ENCODE data around the gene UTP18. TPM values are rescaled to one million over a fixed set of nuclear protein-coding genes. Genes with fewer than 3 reads are reported as not detected.
"Not testable (repeated sequence)": the region's sequence is repeated elsewhere in the genome, so short reads cannot be mapped to it uniquely, and the experiment has no call there.

UTP18 gene
- total RNA-seq, 2 experiments from 2014 or later = 61.9 to 67.9 TPM

- peaks cover 19% of the 10 kb centered on the region for H3K4me1 Mint-ChIP-seq (ENCODE audit: low read depth)
- H3K9me3 Mint-ChIP-seq = no peaks in the 10 kb centered on the region
- ChIA-PET POLR2A (no interaction called here), CTCF (no interaction called here)
- H3K27ac Mint-ChIP-seq = no peak overlapping the region
- H3K27me3 Mint-ChIP-seq = no peaks in the 10 kb centered on the region
- H3K4me3 Mint-ChIP-seq = no peak overlapping the region
- ATAC-seq = no peak
- H3K36me3 Mint-ChIP-seq (ENCODE audit: low read depth) = peaks cover 60% of the 10 kb centered on the region
- no peak for TF ChIP-seq CTCF (IDR thresholded peaks at IDR 0.05)
- intact Hi-C loops (cut with micrococcal nuclease) = no loop called here
- DNase-seq = no peak
Measured at GRCh38 chr17:51275381-51275780, 15.0 kb downstream of the UTP18 start.

- H3K27me3 Mint-ChIP-seq = no peaks in the 10 kb centered on the region
- no peak for TF ChIP-seq CTCF (IDR thresholded peaks at IDR 0.05)
- peaks cover 8% of the 10 kb centered on the region for H3K4me1 Mint-ChIP-seq (ENCODE audit: low read depth)
- no peak overlapping the region for H3K4me3 Mint-ChIP-seq
- no peaks in the 10 kb centered on the region for H3K9me3 Mint-ChIP-seq
- no peak for ATAC-seq
- H3K36me3 Mint-ChIP-seq (ENCODE audit: low read depth) = peaks cover 46% of the 10 kb centered on the region
- intact Hi-C loops (cut with micrococcal nuclease) = no loop called here
- ChIA-PET CTCF (no interaction called here), POLR2A (no interaction called here)
- no peak for DNase-seq
- no peak overlapping the region for H3K27ac Mint-ChIP-seq
Measured at GRCh38 chr17:51279183-51279582, 18.8 kb downstream of the UTP18 start.

GRCh38 chr17:51287412-51287811 is 27.1 kb downstream of the UTP18 start:
- CTCF ChIA-PET = interaction anchor here (1.3 kb wide), 1 partner anchor 10 kb away, joined by 4 read pairs; no protein-coding TSS in a partner anchor

GRCh38 chr17:51289696-51290111 is 29.4 kb downstream of the UTP18 start:
- no peak for ATAC-seq
- ChIA-PET POLR2A (no interaction called here), CTCF (interaction anchor here (3.5 kb wide), 1 partner anchor 9 kb away, joined by 10 read pairs; no protein-coding TSS in a partner anchor)
- no peak for DNase-seq
- TF ChIP-seq CTCF (IDR thresholded peaks at IDR 0.05) = no peak
- Mint-ChIP-seq H3K27ac (no peak overlapping the region), H3K36me3 (ENCODE audit: low read depth) (peaks cover 47% of the 10 kb centered on the region), H3K4me1 (ENCODE audit: low read depth) (peaks cover 3% of the 10 kb centered on the region), H3K9me3 (no peaks in the 10 kb centered on the region), H3K4me3 (no peak overlapping the region), H3K27me3 (no peaks in the 10 kb centered on the region)
- intact Hi-C loops (cut with micrococcal nuclease) = no loop called here

More at GRCh38 chr17:51287412-51287811, 27.1 kb downstream of the UTP18 start:
- Mint-ChIP-seq H3K36me3 (ENCODE audit: low read depth) (peaks cover 32% of the 10 kb centered on the region), H3K27ac (no peak overlapping the region), H3K27me3 (no peaks in the 10 kb centered on the region), H3K4me1 (ENCODE audit: low read depth) (peaks cover 5% of the 10 kb centered on the region), H3K9me3 (no peaks in the 10 kb centered on the region), H3K4me3 (no peak overlapping the region)
- TF ChIP-seq CTCF (IDR thresholded peaks at IDR 0.05) = no peak
- no peak for ATAC-seq
- no peak for DNase-seq
- POLR2A ChIA-PET = no interaction called here
- intact Hi-C loops (cut with micrococcal nuclease) = no loop called here

- DNase-seq; H3K9me3 Mint-ChIP-seq; CTCF ChIA-PET; H3K27ac Mint-ChIP-seq; H3K27me3 Mint-ChIP-seq; POLR2A ChIA-PET; H3K4me1 Mint-ChIP-seq (ENCODE audit: low read depth); ATAC-seq; H3K4me3 Mint-ChIP-seq; intact Hi-C loops (cut with micrococcal nuclease): not testable (repeated sequence)
- peaks cover 48% of the 10 kb centered on the region for H3K36me3 Mint-ChIP-seq (ENCODE audit: low read depth)
Measured at GRCh38 chr17:51294338-51294737, 34.0 kb downstream of the UTP18 start.

Measured in activated CD8-positive, alpha-beta T cell treated with anti-CD3 and anti-CD28 coated beads for 36 hours (primary cell).